NCI-H1048 (cell line): ENCODE data around the gene USP17L12.
"Not testable (repeated sequence)": the region's sequence is repeated elsewhere in the genome, so short reads cannot be mapped to it uniquely, and the experiment has no call there.

ENCODE experiments used
- DNase-seq: peaks from one replicate; lab custom pipeline; 2025; lab: John Stamatoyannopoulos, UW

USP17L12 gene, protein sequence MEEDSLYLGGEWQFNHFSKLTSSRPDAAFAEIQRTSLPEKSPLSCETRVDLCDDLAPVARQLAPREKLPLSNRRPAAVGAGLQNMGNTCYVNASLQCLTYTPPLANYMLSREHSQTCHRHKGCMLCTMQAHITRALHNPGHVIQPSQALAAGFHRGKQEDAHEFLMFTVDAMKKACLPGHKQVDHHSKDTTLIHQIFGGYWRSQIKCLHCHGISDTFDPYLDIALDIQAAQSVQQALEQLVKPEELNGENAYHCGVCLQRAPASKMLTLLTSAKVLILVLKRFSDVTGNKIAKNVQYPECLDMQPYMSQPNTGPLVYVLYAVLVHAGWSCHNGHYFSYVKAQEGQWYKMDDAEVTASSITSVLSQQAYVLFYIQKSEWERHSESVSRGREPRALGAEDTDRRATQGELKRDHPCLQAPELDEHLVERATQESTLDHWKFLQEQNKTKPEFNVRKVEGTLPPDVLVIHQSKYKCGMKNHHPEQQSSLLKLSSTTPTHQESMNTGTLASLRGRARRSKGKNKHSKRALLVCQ

DNA sequence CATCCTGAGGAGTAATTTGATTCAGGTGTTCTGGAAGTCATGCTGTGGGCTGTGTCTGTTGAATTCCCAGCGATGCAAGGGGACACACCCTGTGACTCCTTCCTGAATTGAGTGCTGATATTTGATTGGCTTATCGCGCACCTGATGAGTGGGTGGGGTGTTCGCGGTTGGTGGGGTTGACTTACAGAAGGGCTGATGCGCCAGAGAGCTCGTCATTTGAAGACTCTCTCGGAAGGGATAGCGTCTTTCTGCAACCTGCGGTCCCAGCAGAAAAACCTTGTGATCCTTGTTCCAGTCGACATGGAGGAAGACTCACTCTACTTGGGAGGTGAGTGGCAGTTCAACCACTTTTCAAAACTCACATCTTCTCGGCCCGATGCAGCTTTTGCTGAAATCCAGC, at the start of gene USP17L12:
USP17L12 (plus strand) TSS at position 301 of the 400 bp plus-strand sequence; CDS start at position 301, 0 bp downstream.
- DNase-seq = not testable (repeated sequence)

DNA sequence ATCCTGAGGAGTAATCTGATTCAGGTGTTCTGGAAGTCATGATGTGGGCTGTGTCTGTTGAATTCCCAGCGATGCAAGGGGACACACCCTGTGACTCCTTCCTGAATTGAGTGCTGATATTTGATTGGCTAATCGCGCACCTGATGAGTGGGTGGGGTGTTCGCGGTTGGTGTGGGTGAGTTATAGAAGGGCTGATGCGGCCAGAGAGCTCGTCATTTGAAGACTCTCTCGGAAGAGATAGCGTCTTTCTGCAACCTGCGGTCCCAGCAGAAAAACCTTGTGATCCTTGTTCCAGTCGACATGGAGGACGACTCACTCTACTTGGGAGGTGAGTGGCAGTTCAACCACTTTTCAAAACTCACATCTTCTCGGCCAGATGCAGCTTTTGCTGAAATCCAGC, 9.6 kb upstream of the USP17L12 start, which contains the start of gene USP17L10:
USP17L10 (plus strand) TSS at position 301 of the 400 bp plus-strand sequence; CDS start at position 301, 0 bp downstream.
- not testable (repeated sequence) for DNase-seq

DNA sequence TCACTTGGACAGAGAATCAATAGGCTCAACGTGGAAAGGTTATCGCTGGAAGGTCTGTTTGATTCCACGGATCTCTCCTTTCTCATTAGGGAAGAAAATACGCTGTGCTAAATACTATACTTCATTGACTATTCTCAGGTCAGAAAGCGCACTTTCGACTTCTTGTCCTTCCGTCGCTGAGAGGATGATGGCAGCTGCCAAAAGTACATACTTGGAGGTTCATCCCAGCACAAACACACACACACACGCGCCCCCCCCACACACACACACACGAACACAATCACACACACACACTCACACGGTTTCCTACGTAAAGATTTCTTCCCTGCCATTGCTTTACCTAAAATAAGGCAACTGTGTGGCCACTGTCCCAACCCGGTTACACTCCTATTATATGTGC, 5.3 kb upstream of the USP17L12 start:
- DNase-seq = not testable (repeated sequence)

DNA sequence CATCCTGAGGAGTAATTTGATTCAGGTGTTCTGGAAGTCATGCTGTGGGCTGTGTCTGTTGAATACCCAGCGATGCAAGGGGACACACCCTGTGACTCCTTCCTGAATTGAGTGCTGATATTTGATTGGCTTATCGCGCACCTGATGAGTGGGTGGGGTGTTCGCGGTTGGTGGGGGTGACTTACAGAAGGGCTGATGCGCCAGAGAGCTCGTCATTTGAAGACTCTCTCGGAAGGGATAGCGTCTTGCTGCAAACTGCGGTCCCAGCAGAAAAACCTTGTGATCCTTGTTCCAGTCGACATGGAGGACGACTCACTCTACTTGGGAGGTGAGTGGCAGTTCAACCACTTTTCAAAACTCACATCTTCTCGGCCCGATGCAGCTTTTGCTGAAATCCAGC, 4.8 kb upstream of the USP17L12 start, which contains the start of gene USP17L11:
USP17L11 (plus strand) TSS at position 301 of the 400 bp plus-strand sequence; CDS start at position 301, 0 bp downstream.
- DNase-seq = not testable (repeated sequence)

DNA sequence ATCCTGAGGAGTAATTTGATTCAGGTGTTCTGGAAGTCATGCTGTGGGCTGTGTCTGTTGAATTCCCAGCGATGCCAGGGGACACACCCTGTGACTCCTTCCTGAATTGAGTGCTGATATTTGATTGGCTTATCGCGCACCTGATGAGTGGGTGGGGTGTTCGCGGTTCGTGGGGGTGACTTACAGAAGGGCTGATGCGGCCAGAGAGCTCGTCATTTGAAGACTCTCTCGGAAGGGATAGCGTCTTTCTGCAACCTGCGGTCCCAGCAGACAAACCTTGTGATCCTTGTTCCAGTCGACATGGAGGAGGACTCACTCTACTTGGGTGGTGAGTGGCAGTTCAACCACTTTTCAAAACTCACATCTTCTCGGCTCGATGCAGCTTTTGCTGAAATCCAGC, 4.6 kb downstream of the USP17L12 start, which contains the start of gene USP17L13:
USP17L13 (plus strand) TSS at position 301 of the 400 bp plus-strand sequence; CDS start at position 301, 0 bp downstream.
- not testable (repeated sequence) for DNase-seq

DNA sequence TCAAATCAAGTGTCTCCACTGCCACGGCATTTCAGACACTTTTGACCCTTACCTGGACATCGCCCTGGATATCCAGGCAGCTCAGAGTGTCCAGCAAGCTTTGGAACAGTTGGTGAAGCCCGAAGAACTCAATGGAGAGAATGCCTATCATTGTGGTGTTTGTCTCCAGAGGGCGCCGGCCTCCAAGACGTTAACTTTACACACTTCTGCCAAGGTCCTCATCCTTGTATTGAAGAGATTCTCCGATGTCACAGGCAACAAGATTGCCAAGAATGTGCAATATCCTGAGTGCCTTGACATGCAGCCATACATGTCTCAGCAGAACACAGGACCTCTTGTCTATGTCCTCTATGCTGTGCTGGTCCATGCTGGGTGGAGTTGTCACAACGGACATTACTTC, 10.3 kb downstream of the USP17L12 start:
- not testable (repeated sequence) for DNase-seq

DNA sequence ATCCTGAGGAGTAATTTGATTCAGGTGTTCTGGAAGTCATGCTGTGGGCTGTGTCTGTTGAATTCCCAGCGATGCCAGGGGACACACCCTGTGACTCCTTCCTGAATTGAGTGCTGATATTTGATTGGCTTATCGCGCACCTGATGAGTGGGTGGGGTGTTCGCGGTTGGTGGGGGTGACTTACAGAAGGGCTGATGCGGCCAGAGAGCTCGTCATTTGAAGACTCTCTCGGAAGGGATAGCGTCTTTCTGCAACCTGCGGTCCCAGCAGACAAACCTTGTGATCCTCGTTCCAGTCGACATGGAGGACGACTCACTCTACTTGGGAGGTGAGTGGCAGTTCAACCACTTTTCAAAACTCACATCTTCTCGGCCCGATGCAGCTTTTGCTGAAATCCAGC, 14.1 kb downstream of the USP17L12 start, which contains the start of gene USP17L15:
USP17L15 (plus strand) TSS at position 301 of the 400 bp plus-strand sequence; CDS start at position 301, 0 bp downstream.
- not testable (repeated sequence) for DNase-seq

DNA sequence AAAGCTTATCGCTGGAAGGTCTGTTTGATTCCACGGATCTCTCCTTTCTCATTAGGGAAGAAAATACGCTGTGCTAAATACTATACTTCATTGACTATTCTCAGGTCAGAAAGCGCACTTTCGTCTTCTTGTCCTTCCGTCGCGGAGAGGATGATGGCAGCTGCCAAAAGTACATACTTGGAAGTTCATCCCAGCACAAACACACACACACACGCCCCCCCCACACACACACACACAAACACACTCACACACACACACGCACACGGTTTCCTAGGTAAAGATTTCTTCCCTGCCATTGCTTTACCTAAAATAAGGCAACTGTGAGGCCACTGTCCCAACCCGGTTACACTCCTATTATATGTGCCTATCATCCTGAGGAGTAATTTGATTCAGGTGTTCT, 18.5 kb downstream of the USP17L12 start:
- not testable (repeated sequence) for DNase-seq

DNA sequence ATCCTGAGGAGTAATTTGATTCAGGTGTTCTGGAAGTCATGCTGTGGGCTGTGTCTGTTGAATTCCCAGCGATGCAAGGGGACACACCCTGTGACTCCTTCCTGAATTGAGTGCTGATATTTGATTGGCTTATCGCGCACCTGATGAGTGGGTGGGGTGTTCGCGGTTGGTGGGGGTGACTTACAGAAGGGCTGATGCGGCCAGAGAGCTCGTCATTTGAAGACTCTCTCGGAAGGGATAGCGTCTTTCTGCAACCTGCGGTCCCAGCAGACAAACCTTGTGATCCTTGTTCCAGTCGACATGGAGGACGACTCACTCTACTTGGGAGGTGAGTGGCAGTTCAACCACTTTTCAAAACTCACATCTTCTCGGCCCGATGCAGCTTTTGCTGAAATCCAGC, 23.6 kb downstream of the USP17L12 start, which contains the start of gene USP17L17:
USP17L17 (plus strand) TSS at position 301 of the 400 bp plus-strand sequence; CDS start at position 301, 0 bp downstream.
- not testable (repeated sequence) for DNase-seq

DNA sequence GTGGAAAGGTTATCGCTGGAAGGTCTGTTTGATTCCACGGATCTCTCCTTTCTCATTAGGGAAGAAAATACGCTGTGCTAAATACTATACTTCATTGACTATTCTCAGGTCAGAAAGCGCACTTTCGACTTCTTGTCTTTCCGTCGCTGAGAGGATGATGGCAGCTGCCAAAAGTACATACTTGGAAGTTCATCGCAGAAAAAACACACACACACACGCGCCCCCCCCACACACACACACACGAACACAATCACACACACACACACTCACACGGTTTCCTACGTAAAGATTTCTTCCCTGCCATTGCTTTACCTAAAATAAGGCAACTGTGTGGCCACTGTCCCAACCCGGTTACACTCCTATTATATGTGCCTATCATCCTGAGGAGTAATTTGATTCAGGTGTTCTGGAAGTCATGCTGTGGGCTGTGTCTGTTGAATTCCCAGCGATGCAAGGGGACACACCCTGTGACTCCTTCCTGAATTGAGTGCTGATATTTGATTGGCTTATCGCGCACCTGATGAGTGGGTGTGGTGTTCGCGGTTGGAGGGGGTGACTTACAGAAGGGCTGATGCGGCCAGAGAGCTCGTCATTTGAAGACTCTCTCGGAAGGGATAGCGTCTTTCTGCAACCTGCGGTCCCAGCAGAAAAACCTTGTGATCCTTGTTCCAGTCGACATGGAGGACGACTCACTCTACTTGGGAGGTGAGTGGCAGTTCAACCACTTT, 28.2 kb downstream of the USP17L12 start, which contains the start of gene USP17L18:
USP17L18 (plus strand) TSS at position 678 of the 728 bp plus-strand sequence; CDS start at position 678, 0 bp downstream.
- DNase-seq = not testable (repeated sequence)

DNA sequence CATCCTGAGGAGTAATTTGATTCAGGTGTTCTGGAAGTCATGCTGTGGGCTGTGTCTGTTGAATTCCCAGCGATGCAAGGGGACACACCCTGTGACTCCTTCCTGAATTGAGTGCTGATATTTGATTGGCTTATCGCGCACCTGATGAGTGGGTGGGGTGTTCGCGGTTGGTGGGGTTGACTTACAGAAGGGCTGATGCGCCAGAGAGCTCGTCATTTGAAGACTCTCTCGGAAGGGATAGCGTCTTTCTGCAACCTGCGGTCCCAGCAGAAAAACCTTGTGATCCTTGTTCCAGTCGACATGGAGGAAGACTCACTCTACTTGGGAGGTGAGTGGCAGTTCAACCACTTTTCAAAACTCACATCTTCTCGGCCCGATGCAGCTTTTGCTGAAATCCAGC, 33.1 kb downstream of the USP17L12 start, which contains the start of gene USP17L19:
USP17L19 (plus strand) TSS at position 301 of the 400 bp plus-strand sequence; CDS start at position 301, 0 bp downstream.
- DNase-seq = not testable (repeated sequence)

DNA sequence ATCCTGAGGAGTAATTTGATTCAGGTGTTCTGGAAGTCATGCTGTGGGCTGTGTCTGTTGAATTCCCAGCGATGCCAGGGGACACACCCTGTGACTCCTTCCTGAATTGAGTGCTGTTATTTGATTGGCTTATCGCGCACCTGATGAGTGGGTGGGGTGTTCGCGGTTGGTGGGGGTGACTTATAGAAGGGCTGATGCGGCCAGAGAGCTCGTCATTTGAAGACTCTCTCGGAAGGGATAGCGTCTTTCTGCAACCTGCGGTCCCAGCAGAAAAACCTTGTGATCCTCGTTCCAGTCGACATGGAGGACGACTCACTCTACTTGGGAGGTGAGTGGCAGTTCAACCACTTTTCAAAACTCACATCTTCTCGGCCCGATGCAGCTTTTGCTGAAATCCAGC, 37.9 kb downstream of the USP17L12 start, which contains the start of gene USP17L20:
USP17L20 (plus strand) TSS at position 301 of the 400 bp plus-strand sequence; CDS start at position 301, 0 bp downstream.
- not testable (repeated sequence) for DNase-seq

DNA sequence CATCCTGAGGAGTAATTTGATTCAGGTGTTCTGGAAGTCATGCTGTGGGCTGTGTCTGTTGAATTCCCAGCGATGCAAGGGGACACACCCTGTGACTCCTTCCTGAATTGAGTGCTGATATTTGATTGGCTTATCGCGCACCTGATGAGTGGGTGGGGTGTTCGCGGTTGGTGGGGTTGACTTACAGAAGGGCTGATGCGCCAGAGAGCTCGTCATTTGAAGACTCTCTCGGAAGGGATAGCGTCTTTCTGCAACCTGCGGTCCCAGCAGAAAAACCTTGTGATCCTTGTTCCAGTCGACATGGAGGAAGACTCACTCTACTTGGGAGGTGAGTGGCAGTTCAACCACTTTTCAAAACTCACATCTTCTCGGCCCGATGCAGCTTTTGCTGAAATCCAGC, 42.6 kb downstream of the USP17L12 start, which contains the start of gene USP17L21:
USP17L21 (plus strand) TSS at position 301 of the 400 bp plus-strand sequence; CDS start at position 301, 0 bp downstream.
- DNase-seq = not testable (repeated sequence)

DNA sequence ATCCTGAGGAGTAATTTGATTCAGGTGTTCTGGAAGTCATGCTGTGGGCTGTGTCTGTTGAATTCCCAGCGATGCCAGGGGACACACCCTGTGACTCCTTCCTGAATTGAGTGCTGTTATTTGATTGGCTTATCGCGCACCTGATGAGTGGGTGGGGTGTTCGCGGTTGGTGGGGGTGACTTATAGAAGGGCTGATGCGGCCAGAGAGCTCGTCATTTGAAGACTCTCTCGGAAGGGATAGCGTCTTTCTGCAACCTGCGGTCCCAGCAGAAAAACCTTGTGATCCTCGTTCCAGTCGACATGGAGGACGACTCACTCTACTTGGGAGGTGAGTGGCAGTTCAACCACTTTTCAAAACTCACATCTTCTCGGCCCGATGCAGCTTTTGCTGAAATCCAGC, 47.4 kb downstream of the USP17L12 start, which contains the start of gene USP17L22:
USP17L22 (plus strand) TSS at position 301 of the 400 bp plus-strand sequence; CDS start at position 301, 0 bp downstream.
- not testable (repeated sequence) for DNase-seq
